GM12891 (cell line): ENCODE results near the gene RRAS2.

Experiments used
- DNase-seq: peaks from one replicate; pipeline ENCODE4 v3.0.0; 2011; ENCODE audit warnings: low spot score; ENCODE audit not compliant: insufficient read length
- FAIRE-seq: peaks from 2 replicates; lab custom pipeline; 2011; peaks lifted over from hg19 to GRCh38; lab: Jason Lieb, UNC
- PAX5 ChIP-seq: IDR thresholded peaks from 2 replicates; pipeline ENCODE4 v1.6.1; 2011; ENCODE audit warnings: low read length, moderate library complexity, mild to moderate bottlenecking; ENCODE audit not compliant: insufficient read depth, severe bottlenecking
- POLR2A ChIP-seq: IDR thresholded peaks from 2 replicates; pipeline ENCODE4 v1.6.1; 2011; ENCODE audit warnings: low read depth, low read length, control low read depth
- POLR2AphosphoS5 ChIP-seq: IDR thresholded peaks from 2 replicates; pipeline ENCODE4 v1.6.1; 2011; ENCODE audit warnings: low read depth, low read length, control low read depth
- POU2F2 ChIP-seq: IDR thresholded peaks from 2 replicates; pipeline ENCODE4 v1.6.1; 2011; ENCODE audit warnings: low read depth, mild to moderate bottlenecking, control low read depth, low read length, moderate library complexity
- SPI1 ChIP-seq: IDR thresholded peaks from 2 replicates; pipeline ENCODE4 v1.6.1; 2011; ENCODE audit warnings: low read depth, low read length, control low read depth
- TAF1 ChIP-seq: IDR thresholded peaks from 2 replicates; pipeline ENCODE4 v1.6.1; 2011; ENCODE audit warnings: low read depth, low read length, control low read depth

The RRAS2 gene

DNA sequence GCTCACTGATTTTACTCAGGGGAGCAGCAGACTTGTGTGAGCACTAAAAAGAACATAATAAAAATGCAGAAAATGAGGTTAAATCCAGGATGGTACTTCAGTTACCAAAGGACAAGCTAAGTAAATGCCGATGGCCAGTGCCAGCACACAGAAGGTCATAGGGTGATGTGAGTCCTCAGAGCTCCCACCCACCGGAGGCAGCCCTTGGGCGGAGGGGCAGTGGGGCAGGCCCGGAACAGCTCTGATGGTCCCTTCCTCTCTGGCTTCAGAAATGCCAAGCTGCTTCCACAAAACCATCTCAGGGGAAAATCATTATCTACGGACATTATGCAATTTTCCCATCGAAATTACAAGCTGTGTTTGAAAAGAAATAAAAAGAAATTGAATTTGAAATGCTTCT, 124.5 kb downstream of the RRAS2 start:
- no peak for FAIRE-seq
- no peak for DNase-seq
- TF ChIP-seq POU2F2 (no peak), SPI1 (no peak), PAX5 (no peak), POLR2AphosphoS5 (no peak), POLR2A (no peak), TAF1 (no peak)

DNA sequence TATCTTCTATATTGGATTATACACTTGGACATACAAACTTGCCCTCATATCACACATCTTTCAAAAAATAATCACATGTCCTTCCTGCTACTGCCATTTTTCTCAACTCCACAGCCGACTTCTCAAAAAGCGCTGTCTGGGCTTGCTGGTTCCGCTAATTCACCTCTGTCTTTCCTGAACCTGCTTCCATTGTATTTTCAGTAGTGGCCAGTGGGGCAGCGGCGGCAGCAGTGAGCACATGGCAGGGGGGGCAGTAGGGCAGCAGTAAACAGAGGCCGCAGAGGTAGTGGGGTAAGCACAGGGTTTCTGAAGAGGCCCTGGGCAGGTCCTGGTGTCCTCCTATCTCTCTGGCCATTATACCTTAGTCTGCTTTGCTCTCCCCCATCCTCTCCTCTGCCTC, 126.3 kb downstream of the RRAS2 start:
- FAIRE-seq, result no peak

DNA sequence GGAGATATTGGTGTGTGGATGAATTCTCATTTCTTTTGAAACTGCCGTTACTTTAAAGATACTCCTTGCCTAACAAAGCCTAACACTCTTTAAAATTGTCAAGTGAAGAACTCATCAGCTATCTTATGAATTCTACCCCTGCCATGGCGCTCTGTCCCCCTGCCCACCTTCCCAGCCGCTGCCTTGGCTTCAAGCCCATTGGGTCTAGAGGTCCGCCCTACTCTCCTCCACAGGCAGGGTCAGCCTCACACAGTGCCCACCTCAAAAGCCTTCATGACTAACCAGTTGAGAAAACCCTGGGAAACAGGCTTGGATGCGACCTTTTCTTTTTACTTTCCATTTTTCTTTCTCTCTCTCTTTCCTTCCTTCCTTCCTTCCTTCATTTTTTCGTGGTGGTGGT, 128.6 kb downstream of the RRAS2 start:
- TF ChIP-seq POU2F2 (no peak), PAX5 (no peak), POLR2AphosphoS5 (no peak), SPI1 (no peak), TAF1 (no peak), POLR2A (no peak)
- DNase-seq (no peak), FAIRE-seq (no peak)

More for the DNA sequence above, 126.3 kb downstream of the RRAS2 start:
- no peak for TF ChIP-seq PAX5
- no peak for TF ChIP-seq TAF1
- no peak for TF ChIP-seq POLR2AphosphoS5
- TF ChIP-seq POU2F2, result no peak
- TF ChIP-seq SPI1, result no peak
- no peak for TF ChIP-seq POLR2A
- no peak for DNase-seq

DNA sequence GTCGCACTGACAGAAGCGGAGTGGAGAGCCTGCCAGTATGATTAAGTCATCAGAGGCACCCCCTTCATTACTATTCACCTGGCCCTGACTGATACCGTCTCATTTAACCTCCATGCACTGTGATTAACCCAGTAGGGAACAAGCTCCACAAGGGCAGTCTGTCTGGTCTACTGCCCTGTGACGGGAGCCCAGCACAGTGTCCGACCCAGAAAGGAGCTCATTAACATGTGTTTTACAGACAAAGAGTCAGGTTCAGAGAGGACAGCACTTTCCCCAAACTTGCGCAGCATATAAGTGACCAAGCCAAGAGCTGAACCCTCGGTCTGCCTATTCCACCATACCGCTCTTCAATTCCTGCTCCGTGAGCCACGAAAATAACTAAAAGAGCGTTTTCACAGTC, 129.5 kb downstream of the RRAS2 start:
- DNase-seq, result no peak
- FAIRE-seq, result no peak
- no peak for TF ChIP-seq POU2F2
- TF ChIP-seq PAX5, result no peak
- TF ChIP-seq POLR2AphosphoS5, result no peak
- TF ChIP-seq SPI1, result no peak
- TF ChIP-seq POLR2A, result no peak

DNA sequence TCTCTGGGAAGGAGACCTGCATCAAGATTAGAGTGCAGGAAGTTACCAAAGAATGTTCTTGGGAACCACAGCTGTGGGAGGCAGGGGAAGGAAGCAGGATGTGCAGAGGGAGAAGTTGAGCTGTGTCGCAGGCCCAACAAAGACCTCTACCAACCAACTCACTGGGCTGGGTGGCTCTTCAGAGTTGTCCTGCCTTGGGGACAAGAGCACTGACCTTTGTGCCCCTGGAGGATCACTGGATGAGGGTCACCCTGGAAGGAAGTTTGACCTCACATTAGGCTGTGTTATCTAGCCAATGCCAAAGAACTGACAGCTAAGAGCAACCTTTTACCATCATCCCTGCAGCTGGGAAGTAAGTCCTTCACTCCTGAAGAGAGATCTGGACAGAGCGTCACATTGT, 130.6 kb downstream of the RRAS2 start:
- no peak for FAIRE-seq
- TF ChIP-seq POLR2A (no peak), TAF1 (no peak)
- no peak for DNase-seq
